GM18873 (cell line): Measurements from ENCODE around the gene RAB35.

Source experiments
- ATAC-seq: cut with Tn5 transposase; IDR thresholded peaks from one replicate; pipeline ENCODE4 v1.9.1; 2021; ENCODE audit warnings: mild to moderate bottlenecking, moderate library complexity, moderate number of reproducible peaks; ENCODE audit not compliant: unreplicated experiment, low FRiP score

RAB35 gene

DNA sequence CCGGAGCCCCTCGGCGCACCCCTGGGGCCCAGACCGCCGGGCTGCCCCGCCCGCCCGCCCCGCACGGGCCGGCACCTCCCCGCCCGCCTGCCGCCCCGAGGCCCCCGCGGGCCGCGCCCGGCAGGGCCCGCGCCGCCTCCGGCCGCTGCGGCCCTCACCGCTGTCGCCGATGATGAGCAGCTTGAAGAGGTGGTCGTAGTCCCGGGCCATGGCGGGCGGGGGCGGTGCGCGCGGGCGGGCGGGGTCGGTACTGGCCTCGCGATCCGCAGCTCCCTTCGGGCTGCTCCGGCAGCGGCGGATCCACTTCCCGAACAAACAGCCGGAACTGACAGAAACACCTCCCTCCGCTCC, at the start of gene RAB35:
RAB35 (minus strand) TSS at position 313 of the 351 bp plus-strand sequence; CDS start at position 210, 103 bp downstream.
- no peak for ATAC-seq

DNA sequence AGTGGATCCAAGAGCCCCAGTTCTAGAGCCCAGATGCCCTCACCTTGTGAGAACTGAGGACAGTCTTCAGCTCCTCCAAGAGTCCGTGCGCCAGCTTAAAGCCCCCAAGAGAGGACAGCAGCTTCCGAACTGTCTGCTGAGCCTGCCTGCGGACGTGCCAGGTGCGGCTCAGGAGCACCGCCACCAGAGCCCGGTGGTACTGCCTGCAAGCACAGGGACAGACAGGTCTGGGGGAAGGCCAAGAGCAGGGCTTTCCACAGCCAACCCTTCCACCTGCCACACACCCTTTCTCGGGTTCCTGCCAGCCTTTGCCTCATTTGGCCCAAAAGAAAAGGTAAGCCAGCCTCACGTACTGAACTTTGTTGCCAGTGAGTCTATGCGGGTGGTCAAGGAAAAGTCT, 47.7 kb upstream of the RAB35 start:
- no peak for ATAC-seq

DNA sequence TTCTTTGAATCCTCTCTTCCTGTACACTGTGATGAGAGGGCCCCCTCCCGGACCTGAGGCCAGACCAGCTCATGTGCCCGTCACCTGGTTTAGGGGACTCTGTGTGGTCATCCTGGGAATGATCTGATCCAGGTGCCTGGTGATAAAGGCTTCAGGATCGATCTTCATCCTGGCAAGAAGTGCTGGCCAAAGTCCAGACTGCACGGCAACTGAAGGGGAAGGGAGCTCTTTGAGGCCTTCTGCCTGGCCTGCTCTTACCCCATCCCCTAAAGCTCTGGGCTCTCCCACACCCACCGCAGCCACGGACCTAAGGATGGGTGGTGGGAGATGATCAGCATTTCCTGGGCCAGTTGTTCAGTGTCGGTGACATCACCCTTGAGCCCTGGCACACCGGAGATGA, 46.2 kb upstream of the RAB35 start:
- no peak for ATAC-seq

DNA sequence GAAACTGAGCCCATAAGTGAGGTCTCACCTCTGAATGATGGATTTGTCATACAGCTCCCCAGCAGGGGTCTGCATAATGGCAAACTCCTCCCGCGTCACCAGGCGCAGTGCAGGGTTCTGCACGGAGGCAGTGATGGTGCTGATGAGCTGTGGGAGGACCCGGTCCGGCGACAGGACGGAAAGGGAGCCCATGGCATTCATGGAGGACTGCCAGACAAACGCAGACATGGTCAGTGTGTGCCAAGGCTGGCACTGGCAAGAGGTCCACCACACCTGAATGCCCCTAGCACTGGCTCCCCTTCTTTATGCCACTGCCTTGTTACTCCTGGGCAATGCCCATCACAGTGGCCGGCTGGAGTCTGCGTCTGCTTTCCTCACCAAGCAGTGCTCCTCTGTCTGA, 45.3 kb upstream of the RAB35 start:
- no peak for ATAC-seq

DNA sequence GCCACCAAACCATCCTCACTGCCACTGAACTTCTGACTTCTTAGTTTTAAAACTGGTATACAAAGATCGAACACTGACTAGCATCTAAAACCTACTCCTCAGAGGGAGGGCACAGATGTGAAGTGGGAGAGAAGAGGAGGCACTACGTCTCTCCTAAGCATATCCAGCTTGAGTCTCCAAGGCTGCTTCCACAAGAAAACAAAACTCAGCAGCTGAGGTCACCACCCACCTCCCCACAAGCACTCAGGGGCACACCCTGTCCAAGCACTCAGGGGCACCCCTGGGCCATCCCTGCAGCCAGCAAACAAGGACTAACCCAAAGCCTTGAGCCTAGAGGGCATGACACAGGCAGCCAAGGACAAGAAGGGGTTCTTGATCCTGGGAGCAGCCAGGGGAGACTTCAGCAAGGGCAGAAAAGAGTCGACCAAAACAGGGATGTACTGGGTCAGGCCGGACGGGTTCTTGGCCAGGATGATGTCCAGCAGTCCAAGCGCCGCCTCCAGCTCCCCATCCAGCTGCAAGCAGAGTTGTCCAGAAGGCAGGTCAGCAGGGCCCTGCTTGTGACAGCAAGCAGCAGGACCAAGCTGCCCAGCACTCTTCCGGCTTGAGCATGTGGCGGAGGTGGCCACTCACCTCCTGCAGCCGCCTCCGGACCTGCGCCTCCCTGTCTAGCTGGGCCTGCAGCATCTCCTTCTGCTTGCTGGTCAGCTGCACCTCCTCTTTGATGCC, 43.1 kb upstream of the RAB35 start:
- ATAC-seq: no peak

DNA sequence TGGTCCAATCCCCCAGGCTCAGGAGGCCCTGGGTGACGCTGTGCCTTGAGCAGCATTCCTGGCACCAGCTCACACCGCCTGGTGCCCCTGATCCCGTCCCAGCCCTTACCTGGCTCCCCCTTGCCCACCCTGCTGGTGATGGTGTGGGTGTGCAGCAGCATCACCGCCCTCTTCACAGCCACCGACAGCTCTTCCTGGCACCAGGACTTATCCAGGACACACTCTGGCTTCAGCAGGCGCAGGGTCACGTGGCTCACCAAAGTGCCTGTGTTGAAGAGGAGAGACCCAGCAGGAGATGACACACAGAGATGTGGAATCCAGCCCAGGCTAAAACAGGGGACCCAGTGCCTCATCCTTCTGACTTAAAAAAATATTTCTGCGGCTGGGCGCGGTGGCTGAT, 41.8 kb upstream of the RAB35 start:
- ATAC-seq: no peak

DNA sequence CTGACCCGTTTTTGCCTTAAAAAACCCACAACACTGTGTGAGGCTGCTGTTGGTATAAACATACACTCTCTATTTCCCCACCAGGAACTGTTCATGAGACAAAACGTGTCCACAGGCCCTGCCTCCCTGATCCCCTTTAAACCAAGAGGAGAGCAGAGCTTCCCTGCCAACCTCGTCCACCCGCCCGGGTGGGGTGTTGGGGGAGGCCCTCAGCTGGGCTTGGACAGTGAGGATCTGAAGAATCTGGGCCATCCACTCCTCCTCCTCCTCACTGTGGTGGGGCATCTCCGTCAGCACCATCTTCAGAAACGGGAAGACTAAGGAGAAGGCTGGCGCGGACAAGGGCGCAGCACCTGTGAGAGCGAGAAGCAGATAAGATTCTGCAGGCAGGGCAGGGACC, 41.1 kb upstream of the RAB35 start:
- ATAC-seq: no peak

DNA sequence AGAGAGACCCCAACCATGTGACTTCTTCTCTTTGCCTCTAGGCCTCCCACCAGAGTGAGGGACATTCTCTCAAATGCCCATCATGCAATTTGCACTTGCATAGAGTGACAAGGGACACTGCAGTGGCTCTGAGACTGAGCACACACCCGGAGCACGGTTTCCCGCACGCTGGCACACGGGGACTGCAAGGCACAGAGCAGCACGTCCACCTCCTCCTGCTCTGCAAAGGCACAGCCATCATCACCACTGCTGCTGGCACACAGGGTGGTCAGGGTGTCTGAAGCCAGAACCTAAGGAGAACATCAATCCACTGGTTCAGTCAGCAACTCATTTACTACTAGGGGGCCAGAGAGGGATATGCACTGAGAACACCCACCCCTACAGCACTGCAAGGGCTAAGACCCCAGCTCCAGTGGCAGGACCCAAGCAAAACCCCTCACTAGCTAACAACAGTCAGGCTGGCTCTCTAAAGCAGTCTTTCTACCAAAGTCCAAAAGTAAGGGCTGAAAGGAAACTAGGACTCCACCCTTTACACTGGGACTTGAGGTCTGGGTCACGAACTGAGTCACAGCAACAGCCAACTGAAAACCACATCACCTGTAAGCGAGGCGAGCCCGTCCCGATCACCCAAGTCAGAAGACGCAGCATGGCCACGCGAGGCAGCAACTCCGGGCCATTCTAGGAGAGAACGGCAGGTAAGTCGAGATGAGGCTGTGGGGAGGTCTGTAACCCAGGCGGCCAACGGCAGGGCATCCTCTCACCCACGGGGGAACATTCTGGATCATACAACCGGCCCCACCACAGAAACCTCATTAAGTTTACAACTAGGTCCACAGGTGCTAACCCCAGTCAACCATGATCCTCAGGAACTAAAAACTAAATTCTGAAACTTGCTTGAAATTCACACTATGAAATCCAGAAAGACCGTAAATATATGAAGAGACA, 40.0 kb upstream of the RAB35 start:
- no peak for ATAC-seq

DNA sequence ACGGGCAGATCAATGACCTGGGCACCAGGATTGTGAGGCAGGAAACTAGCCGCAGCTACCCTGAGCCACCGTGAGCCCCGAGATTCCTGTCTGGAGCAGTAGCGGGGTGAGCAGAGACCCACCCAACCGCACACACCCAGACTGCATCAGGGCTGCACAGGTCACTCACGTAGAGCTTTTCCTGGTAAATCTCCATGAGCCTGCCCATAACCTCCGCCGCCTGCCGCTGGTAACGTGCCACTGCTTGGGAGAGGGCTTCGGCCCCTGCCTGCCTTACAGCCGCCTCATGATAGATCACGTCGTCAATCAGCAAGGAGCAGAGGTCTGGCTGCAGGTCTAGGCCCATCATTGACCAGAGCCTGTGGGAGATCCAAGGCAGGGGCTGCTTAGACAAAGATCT, 38.5 kb upstream of the RAB35 start:
- no peak for ATAC-seq

DNA sequence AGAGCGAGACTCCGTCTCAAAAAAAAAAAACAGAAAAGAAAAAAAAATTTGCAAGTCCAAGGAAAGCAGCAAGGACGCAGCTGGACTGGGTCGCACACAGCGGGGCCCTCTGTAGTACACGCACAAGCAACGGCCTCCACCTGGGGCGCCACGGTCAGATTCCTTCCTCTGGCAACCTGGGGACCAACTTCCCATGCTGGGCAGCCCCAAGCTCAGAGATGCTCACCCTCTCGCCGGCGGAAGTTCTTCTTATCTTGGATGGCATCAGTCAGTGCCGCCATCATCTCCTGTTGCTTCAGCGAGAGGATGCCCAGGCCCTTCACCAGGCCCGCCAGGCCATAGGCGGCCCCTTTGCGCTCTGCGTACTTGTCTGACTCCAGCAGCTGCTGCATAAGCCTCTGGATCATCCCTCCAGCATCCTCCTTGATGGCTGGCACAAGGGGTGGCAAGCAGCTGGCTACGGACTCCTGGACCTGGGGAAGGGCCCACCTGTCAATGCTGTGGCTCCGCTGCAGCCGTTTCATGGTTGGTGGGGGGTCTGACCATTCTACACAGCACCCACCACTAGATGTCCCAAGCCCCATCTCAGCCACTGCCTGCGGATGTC, 34.5 kb upstream of the RAB35 start:
- ATAC-seq: no peak

DNA sequence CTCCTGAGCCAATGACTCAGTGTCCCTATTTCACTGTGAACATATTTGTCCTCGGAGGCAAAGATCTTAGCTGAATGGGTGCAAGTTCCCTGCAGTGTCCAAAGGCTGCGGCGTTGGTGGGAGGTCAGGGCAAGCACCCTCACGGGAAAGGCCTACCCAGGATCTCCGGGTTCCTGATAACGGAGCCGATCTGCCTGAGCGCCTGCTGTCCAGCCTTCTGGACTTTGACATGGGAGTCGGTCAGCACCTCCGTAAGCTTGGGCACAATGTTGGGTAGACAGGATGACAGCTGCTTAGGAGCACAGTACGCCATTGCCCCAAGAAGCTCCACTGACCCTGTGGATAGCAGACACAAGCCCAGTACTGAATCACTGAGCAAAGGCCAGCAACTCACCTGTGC, 31.5 kb upstream of the RAB35 start:
- ATAC-seq: no peak

DNA sequence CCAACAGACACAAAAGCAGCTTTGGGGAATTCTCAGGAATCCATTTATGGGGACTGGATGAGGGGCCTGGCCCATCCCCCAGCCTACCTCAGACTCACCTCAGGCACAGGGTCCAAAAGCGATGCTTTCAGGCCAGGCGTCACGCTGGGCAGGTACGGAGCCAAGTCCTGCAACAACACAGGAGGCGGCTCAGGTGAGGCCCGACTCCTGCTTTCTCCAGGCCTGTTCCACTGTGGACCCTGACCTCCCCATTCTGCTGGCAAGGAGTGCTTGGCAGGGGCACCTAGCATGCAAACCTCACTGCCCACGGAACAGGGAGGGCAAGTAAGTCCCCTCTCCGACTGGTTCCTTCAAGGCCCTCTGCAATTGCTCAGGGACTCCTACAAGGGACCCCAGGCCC, 28.6 kb upstream of the RAB35 start:
- no peak for ATAC-seq

DNA sequence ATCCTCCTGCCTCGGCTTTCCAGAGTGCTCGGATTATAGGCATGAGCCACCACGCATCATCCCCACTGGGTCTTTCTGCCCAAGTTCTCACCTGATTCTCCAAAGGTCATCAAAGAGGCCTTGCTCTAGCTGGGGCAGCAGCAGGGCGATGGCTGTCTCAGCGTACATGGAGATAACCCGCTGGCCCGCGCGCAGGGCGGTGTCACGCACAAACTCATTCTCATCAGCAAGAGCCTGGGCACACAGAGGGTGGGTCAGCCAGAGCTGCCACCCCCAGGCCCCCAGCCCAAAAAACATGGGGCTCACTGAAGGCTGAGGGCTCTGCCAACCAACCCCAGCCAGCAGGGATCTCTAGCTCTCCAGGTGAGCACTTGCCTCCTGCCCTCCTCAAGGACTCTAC, 27.7 kb upstream of the RAB35 start:
- no peak for ATAC-seq

DNA sequence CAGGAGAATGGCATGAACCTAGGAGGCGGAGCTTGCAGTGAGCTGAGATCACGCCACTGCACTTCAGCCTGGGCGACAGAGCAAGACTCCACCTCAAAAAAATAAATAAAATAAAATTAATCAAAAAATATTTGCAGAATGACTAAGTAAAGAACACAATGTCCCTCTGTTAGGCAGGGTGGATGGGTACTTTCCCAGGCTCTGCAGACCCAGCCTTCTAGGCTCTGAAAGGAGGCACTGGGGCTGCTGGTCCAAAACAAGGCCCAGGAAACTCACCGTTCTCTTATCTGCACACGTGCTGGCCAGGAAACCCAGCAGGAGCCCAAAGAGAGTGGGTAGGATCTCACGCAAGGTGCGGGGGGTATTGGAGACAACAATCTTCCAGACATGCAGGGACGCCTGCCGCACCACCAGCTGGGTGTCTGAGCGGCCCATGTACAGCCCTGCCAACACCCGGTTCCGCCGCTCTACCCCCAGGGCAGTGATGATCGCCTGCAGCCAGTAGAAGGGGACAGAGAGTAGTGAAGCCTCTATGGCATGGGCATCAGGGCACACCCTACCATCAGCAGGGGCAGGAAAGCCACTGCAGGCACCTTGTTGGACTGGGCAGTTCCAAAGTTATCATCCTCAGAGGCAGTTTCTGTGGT, 25.8 kb upstream of the RAB35 start:
- ATAC-seq: no peak

DNA sequence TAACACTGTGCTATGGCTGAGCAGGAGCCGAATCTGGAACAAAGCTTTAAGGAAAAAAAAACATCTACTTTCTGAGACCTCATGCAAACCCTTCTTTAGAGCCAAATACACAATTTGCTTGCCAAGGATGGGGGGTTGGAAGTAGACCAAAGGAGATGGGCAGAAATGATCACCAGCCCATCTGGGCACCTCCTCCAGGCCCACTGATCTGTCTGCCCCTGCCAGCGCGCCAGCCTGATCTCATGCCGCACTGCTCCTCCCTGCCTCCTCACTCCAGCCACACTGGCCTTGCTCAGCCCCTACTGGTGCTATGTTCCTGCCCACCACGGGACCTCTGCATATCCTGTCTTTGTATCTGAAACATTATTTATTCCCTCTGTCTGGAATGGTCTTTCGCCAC, 24.8 kb upstream of the RAB35 start:
- no peak for ATAC-seq

DNA sequence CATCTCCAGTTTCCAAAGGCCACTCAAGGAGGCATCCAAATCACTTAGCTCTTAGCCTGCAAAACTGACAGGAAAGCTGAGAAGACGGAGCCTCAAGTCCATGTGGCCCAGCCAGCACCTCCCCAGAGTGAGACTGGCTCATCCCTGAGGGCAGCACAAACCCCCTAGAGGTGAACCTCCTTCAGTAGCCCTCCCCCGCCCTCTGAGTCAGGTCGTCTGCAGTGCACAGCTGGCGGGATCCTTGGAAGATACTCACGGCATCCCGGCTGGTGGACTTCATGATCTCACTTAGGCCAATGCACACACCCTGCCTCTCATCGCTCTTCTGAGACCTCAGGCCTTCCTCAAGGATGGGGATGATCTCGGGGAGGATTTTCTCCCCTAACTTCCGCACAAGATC, 24.1 kb upstream of the RAB35 start:
- no peak for ATAC-seq

DNA sequence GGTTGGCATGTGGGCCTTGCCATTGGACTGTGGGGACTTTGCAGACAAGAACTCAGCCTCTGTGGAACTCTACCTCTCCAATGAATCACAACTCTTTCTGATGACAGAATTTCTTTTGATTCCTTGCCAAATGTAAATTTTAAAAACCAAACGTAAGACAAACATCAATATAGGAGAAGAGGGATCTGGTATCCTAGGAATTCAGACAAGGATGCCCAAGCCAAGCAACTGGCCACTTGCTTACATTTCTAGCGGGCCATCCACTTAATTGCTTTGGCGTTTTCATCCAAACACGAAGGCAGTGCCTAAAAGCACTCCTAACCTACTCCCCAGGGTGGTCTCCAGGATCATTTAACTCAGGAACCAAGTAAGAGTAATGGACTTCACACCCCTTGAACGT, 23.4 kb upstream of the RAB35 start:
- ATAC-seq: no peak

DNA sequence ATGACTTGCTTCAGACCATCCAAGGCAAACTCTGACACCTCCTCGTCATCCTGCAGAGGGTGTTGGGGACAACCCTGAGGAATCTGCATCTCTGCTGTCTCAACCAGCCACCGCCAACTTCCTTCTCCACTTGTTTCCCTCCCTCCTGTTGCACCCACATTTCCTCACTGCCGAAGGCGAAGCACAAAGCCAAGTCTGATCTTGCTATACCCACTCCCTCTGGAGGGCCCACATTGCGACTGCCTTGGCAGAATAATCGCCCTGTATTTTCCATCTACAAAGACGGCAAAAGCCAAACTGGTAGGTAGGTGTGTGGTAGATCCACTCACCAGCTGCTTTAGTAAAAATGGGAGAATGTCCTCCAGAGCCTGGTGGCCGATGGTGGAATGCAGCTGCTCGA, 21.8 kb upstream of the RAB35 start:
- no peak for ATAC-seq

DNA sequence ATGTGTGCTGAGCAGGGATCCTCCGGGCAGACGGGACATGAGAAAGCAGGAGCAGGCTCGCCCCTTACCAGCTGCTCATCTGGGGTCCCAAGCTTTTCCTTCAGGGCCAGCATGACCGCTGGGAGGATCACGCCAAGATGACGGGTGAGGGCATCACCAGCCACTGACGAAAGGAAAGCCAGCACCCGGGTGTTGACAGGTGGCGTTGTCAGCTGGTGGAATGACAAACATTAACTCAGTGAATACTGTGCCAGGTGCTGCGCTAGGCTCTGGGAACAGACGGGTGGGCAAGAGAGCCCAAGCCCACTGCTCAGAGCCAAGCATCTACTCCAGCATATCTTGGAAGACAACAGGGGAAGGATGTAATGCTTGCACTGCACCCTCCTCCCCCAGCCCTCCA, 21.3 kb upstream of the RAB35 start:
- no peak for ATAC-seq

DNA sequence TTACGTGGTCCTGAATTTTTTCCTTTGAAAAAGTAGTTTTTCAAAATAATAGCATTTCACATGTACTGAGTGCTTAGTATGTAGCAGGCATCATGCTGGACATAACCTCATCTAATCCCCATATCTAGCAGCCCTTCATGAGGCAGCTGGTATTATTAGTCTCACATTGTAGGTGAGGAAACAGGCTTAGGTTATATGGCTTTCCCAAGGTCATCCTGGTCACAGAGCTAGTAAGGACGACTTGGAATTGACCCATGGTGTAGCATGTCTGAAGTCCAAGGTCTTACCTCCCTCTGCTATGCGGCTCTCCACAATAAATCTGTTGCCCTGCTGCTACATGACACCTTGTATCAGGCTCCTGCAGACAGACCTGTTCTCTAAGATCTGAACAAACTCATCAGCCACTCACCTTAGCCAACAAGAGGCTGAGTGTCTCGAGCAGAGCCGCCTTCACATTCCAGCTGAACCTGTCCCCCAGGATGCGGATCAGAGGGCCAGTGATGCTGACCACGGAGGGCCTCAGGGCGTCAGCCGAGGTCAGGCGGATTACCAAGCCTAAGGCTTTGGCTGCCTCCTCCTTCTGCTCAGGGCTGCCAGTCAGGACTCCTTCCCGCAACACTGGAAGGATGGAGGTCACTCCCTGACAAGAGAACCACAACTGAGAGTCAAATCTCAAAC, 19.7 kb upstream of the RAB35 start:
- ATAC-seq: no peak
